Tibial nerve (tissue), 4 donors: ENCODE measurements around the gene ZBTB44. TPM values are rescaled to one million over a fixed set of nuclear protein-coding genes. Genes with fewer than 3 reads are reported as not detected.

Experiments
- DNase-seq, 2 donors: peaks; one replicate each; pipeline ENCODE4 v3.0.0-alpha.2; 2019; ENCODE audit warnings: low spot score in 2 of 2
- H3K27ac ChIP-seq, 4 donors: fragments of 200-600 bp; sonication (generic) in 3 of 4; one replicate each; pipeline ENCODE4 v1.5.1; 2017 to 2019; ENCODE audit warnings: mild to moderate bottlenecking in 1 of 4
- H3K27me3 ChIP-seq, 2 donors: fragments of 200-600 bp; sonication (generic) in 1 of 2; one replicate each; pipeline versions ENCODE4 v1.5.1 to v1.6.0; 2017 to 2019
- H3K36me3 ChIP-seq, 3 donors: fragments of 200-600 bp; sonication (generic); one replicate each; pipeline ENCODE4 v1.5.1; 2018 to 2019
- H3K4me1 ChIP-seq, 4 donors: fragments of 200-600 bp; sonication (generic) in 3 of 4; one replicate each; pipeline ENCODE4 v1.5.1; 2017 to 2019
- H3K4me3 ChIP-seq, 4 donors: fragments of 200-600 bp; sonication (generic) in 3 of 4; one replicate each; pipeline ENCODE4 v1.5.1; 2017 to 2019; ENCODE audit warnings: mild to moderate bottlenecking in 1 of 4, moderate library complexity in 1 of 4
- H3K9me3 ChIP-seq, 4 donors: fragments of 200-600 bp; sonication (generic) in 3 of 4; one replicate each; pipeline ENCODE4 v1.5.1; 2017 to 2019
- EP300 ChIP-seq, 2 donors: sonication (generic); formaldehyde crosslinking; IDR thresholded peaks; one replicate each; pipeline ENCODE4 v1.6.1; 2017; ENCODE audit warnings: antibody characterized with exemption in 2 of 2, mild to moderate bottlenecking in 1 of 2
- POLR2A ChIP-seq, 2 donors: fragments of 450-650 bp; IDR thresholded peaks; one replicate each; pipeline ENCODE4 v1.6.1; 2017; ENCODE audit warnings: antibody characterized with exemption in 2 of 2, mild to moderate bottlenecking in 2 of 2, moderate library complexity in 2 of 2
- WGBS, 2 donors: methylation state at CpG; one replicate each; pipeline ENCODE4 v1.1.5; 2018; 5-methylcytosine and 5-hydroxymethylcytosine counted together
- small RNA-seq: library from RNA; depleted of rRNA; stranded (forward); fragments of <200 nt; gene quantifications from one replicate; pipeline ENCODE3, GENCODE V24; 2016
- total RNA-seq, 4 donors: library from RNA; depleted of rRNA; stranded (reverse); fragments of >200 nt; gene quantifications; one replicate each; pipeline ENCODE4 v1.1.0, GENCODE V29; 2016
- TF ChIP-seq, protein P1 (sequence below), 5 experiments: fragments of 200-600 bp in 3 of 5; fragments of 450-650 bp in 2 of 5; sonication (generic) in 3 of 5; IDR thresholded peaks; one replicate each; pipeline ENCODE4 v1.5.1; 2016 to 2019; ENCODE audit warnings: antibody characterized with exemption in 5 of 5, mild to moderate bottlenecking in 3 of 5, moderate library complexity in 2 of 5

Gene ZBTB44
- total RNA-seq, 4 donors from 2014 or later, result 45.3 to 62.1 (median 55.8) TPM

DNA sequence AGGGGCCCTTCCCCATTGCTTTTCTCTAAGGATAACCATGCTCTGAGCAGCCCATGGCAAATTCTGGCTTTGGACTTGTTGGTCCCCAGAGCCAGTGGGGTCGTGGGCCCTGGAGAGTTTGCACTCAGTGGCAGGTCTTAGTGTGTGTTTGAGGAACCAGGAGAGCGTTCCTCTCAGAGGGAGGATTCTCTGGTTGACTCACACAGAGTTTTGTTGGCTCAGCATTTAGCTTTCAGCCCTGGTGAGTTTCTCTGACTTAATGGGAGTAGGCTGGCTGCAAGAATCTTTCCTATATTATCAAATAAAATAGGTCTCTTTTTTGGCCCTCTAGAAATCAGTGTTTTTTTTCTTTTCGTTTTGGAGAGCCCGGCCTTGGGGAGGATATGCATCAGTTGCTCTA lies 134.2 kb downstream of the ZBTB44 start:
- no peak for TF ChIP-seq POLR2A (IDR thresholded peaks at IDR 0.05)
- no peak for TF ChIP-seq EP300 (IDR thresholded peaks at IDR 0.05)
- TF ChIP-seq, protein P1, sequence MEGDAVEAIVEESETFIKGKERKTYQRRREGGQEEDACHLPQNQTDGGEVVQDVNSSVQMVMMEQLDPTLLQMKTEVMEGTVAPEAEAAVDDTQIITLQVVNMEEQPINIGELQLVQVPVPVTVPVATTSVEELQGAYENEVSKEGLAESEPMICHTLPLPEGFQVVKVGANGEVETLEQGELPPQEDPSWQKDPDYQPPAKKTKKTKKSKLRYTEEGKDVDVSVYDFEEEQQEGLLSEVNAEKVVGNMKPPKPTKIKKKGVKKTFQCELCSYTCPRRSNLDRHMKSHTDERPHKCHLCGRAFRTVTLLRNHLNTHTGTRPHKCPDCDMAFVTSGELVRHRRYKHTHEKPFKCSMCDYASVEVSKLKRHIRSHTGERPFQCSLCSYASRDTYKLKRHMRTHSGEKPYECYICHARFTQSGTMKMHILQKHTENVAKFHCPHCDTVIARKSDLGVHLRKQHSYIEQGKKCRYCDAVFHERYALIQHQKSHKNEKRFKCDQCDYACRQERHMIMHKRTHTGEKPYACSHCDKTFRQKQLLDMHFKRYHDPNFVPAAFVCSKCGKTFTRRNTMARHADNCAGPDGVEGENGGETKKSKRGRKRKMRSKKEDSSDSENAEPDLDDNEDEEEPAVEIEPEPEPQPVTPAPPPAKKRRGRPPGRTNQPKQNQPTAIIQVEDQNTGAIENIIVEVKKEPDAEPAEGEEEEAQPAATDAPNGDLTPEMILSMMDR (IDR thresholded peaks at IDR 0.05), result no peak
- H3K27me3 ChIP-seq, result no peaks in the 10 kb centered on the region
- H3K36me3 ChIP-seq, result no peaks in the 10 kb centered on the region
- 55 to 57% methylated on average over 4 of the region's 4 CpGs for WGBS, 2 donors
- peaks cover 0 to 30% (median 11%) of the 10 kb centered on the region in 4 donors for H3K4me1 ChIP-seq
- DNase-seq, result no peak
- H3K27ac ChIP-seq, result peak overlapping the region in 2 of 4 donors; percentile 64 to 69
- H3K4me3 ChIP-seq, result no peak overlapping the region
- H3K9me3 ChIP-seq, result peaks cover 0 to 8% (median 0%) of the 10 kb centered on the region in 4 donors

DNA sequence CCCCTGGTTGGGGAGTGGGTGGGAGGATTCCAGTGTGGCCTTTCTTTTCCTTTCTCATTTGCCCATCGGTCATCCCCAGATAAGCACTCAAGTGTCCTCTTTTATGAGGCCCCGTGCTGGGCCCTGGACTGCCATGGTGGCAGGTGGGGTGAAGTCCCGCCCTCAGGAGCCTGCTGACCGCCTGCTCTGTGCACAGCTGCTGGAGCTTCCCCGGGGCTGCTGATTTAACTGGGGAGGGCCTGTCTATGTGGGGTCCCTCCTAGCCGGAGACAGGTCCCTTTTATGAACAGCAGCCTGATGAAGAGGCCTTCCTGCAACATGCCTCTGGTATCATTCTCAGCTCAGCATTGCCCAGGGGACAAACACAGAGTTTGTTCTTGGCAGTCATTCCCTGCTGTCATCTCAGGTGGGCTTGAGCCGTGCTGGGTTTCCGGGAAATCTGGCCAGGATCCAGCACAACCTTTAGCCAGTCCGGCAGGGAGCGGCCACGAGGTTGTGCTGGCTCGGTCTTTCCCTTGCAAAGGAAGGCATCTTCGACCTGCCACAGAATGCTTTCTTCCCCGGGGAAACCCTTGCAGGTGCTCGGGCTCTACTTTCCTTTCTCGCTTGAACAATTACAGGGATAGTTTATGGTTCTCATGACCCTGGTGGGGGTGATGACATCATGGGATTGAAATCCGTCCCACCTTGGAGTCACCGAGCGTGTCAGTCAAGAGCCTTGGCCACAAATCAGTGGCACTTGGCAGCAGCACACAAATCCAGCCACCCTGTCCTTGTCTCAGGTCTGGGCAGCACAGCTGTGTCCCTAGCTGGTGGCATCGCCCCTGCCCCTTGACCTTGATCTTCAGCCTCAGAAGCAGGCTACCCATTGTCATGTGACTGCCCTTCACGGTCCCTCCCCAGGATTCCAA lies 135.1 kb downstream of the ZBTB44 start:
- no peak for DNase-seq
- Histone ChIP-seq H3K27me3 (no peaks in the 10 kb centered on the region), H3K4me3 (no peak overlapping the region), H3K9me3 (peaks cover 0 to 13% (median 0%) of the 10 kb centered on the region in 4 donors), H3K27ac (peak overlapping the region in 2 of 4 donors; percentile 64 to 69), H3K36me3 (no peaks in the 10 kb centered on the region), H3K4me1 (peaks cover 0 to 30% (median 11%) of the 10 kb centered on the region in 4 donors)
- TF ChIP-seq, protein P1 (IDR thresholded peaks at IDR 0.05), result no peak
- 66 to 67% methylated on average over 18 to 21 of the region's 21 CpGs for WGBS, 2 donors

DNA sequence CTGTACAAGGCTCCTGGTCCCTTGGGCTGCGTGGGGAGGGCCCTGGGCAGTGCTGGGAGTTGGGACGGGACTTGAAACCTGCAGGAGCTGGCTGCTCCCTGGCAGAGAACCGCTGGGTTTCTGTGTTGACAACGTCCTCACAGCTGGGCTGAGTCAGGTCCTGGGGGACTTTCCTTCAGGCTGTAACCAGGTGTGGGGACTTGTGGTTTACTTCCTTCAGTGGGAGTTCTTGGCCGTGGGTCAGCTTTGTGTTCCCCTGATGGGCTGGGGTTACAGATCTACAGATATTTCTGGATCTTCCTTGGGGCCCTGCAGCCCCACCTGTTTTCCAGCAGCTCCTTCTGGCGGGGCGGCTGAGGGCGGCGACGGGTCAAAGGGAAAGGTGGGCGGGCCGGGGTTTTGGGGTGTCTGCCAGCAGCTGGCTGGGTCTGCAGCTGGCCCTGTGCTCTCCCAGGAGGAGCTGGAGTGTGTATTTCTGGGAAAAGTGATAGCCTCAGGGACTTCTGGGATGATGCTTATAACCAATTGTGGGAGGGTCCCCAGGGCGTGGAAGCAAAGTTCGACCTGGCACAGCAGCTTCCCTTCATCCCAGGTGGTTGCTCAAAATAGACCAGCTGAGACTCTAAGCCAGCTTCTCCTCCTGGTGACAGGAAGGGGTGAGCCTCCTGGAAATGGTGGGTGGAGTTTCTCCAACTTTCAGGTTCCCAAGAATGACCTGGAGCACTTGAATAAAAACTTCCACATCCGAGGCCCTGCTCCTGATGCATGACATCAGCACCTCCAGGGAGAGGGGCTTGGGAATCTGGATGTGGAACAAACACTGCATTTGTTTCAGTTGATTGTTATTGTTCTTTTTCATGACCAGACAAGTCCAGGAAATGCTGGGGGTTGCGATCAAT lies 136.0 kb downstream of the ZBTB44 start:
- peak in 1 of 2 donors; percentile 44 for DNase-seq
- H3K9me3 ChIP-seq, result peaks cover 0 to 21% (median 0%) of the 10 kb centered on the region in 4 donors
- H3K4me3 ChIP-seq, result no peak overlapping the region
- TF ChIP-seq, protein P1 (IDR thresholded peaks at IDR 0.05), result no peak
- no peak for TF ChIP-seq POLR2A (IDR thresholded peaks at IDR 0.05)
- TF ChIP-seq EP300 (IDR thresholded peaks at IDR 0.05), result no peak
- H3K27ac ChIP-seq, result peak overlapping the region in 1 of 4 donors; percentile 69
- H3K4me1 ChIP-seq, result peaks cover 0 to 30% (median 11%) of the 10 kb centered on the region in 4 donors
- no peaks in the 10 kb centered on the region for H3K36me3 ChIP-seq
- WGBS, 2 donors, result 55 to 60% methylated on average over 15 to 16 of the region's 16 CpGs
- no peaks in the 10 kb centered on the region for H3K27me3 ChIP-seq

DNA sequence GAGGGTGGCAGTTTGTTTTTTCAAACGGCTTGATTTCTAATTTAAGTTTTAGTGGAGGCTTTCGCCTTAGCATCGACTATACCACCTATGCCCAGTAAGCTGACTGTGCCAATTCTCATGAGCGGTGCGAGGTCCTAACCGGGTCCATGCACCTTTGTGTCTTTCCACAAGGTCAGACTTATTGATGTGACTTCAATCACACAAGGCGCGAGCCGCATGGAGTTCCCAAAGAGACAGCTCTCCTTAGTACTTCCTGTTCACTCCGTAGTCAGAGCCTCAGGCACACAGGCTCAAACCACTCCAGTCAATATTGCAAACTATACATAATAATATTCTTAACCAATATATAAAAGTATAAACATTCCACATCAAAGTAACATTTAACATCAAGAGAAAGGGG lies 136.9 kb downstream of the ZBTB44 start:
- H3K36me3 ChIP-seq, result no peaks in the 10 kb centered on the region
- peaks cover 0 to 24% (median 0%) of the 10 kb centered on the region in 4 donors for H3K9me3 ChIP-seq
- DNase-seq, result no peak
- H3K27me3 ChIP-seq, result no peaks in the 10 kb centered on the region
- H3K27ac ChIP-seq, result peak overlapping the region in 1 of 4 donors; percentile 19
- no peak overlapping the region for H3K4me3 ChIP-seq
- 89 to 90% methylated on average over 10 of the region's 10 CpGs for WGBS, 2 donors
- peaks cover 0 to 30% (median 11%) of the 10 kb centered on the region in 4 donors for H3K4me1 ChIP-seq
- TF ChIP-seq POLR2A (IDR thresholded peaks at IDR 0.05) (no peak), EP300 (IDR thresholded peaks at IDR 0.05) (no peak)
- TF ChIP-seq, protein P1 (IDR thresholded peaks at IDR 0.05), result no peak

Small RNA genes within 50 kb of the gene (small RNA-seq; reads per million reads assigned to genes)
- gene RN7SL778P, result not detected

Other genes with a start within 250 kb of the ZBTB44 start
- gene APLP2, start 245.0 kb downstream of the ZBTB44 start, total RNA-seq, result 100 to 1,000 TPM; 200 to 229 (median 212) TPM
- 10 to 100 TPM in 1 of 4 donors, 1 to 10 TPM in 3; 1.5 to 10.8 (median 2.6) TPM for gene ST14, start 155.1 kb downstream of the ZBTB44 start, total RNA-seq
- gene ADAMTS8, start 113.7 kb upstream of the ZBTB44 start, total RNA-seq, result 1 to 10 TPM in 3 of 4 donors, under 1 TPM in 1; 0.66 to 3.9 (median 1.6) TPM
- 10 to 100 TPM; 18.4 to 34.1 (median 24.9) TPM for gene ADAMTS15, start 133.7 kb upstream of the ZBTB44 start, total RNA-seq